Caki2 (cell line): ENCODE results near the gene GAL3ST2. TPM values are rescaled to one million over a fixed set of nuclear protein-coding genes. Genes with fewer than 3 reads are reported as not detected.
"Not testable (repeated sequence)": the region's sequence is repeated elsewhere in the genome, so short reads cannot be mapped to it uniquely, and the experiment has no call there.

Experiments used
- DNase-seq: peaks from one replicate; pipeline ENCODE4 v3.0.0-alpha.2; 2015; ENCODE audit warnings: low read depth
- in situ Hi-C: cut with HindIII; loops from 2 replicates; pipeline ENCODE4 v1.10.0; 2016; ENCODE audit warnings: low sequenced_read_pairs, low pct_unique_long_range_greater_than_20kb, mixed read lengths
- total RNA-seq: library from RNA; depleted of rRNA; stranded (reverse); fragments of >200 nt; shearing (Covaris generic); gene quantifications from 2 replicates; pipeline ENCODE4 v1.2.3, GENCODE V29; 2014; ENCODE audit warnings: low replicate concordance; rRNA removed

GAL3ST2 gene
- not detected in 2 replicates for total RNA-seq

DNA sequence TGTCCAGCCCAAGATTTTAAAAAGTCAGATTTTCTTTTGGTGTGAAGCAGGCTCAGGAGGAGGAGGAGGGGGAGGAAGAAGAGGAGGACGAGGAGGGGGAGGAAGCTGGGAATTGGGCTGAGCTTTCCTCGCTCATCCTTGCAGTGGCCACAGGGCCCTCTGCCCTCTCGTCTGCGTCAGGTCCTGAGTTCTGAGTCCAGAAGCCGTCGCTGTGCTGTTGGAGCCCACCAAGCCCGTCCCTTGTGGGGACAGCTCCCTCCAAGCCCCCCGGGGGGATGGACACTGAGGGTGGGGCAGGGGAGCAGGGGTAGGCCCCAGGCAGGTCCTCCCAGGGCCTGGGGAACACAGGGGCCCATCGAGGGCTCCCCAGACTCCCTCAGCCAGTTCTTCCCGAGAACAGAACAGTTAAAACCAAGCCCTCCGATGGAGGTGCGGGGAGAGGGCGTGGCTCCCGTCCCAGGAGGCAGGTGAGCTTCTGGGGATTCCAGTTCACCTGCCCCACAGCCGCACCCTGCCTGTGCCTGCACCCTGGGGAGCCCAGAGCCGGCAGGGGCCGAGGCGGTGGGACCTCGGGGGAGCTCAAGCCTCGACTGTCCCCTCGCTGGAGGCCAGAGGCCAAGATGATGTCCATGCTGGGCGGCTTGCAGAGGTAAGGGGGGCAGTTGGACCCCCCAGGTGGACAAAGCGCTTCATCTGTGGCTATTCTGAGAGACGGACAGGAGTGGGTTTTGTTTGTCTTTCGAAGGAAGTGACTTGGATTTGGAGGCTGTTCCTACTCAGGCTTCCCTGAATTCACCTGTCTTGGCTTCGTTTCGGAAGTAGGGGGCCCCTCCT, at the start of gene GAL3ST2:
TSS of gene GAL3ST2 (plus strand) at position 487 of the 834 bp plus-strand sequence. CDS start at position 621, 134 bp downstream.
- in situ Hi-C loops, result no loop called here
- no peak for DNase-seq

DNA sequence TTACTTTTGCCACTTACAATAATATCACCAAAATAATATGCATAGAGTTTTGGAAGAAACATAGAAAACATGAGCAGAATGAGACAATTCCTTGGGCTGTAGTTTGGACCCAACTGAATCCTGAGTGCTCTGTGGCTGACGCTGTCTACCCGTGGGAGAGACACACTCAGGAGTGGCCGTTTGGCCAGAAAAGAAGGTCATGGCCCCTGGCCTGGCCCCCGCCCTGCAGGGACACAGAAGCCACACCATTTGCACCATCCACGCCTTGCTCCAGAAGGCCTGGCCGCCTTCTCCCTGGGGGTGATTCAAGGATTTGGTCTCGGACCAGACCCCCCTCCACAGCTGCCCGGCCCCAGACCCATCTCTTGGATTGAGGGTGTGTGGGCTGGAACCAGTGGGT, 48.6 kb upstream of the GAL3ST2 start:
- DNase-seq, result no peak
- in situ Hi-C loops, result no loop called here

DNA sequence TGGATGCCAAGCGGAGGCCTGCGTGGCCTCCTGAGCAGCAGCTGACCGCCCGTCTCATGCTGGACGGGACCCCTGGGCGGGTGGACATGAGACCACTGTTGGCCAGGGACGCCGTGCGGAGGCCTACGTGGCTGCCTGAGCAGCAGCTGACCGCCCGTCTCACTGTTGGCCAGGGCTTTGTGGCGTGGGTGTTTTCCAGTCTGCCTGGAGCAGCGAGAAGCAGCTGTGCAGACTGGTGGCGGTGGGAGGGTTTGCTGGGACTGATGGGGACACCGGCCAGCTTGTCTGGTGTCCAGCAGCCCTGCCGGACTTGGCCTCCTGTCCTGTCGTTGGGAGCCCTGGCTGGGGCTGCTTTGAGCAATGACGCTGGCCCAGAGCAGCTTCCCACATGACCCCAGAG, 48.0 kb upstream of the GAL3ST2 start:
- in situ Hi-C loops, result no loop called here
- DNase-seq, result no peak

DNA sequence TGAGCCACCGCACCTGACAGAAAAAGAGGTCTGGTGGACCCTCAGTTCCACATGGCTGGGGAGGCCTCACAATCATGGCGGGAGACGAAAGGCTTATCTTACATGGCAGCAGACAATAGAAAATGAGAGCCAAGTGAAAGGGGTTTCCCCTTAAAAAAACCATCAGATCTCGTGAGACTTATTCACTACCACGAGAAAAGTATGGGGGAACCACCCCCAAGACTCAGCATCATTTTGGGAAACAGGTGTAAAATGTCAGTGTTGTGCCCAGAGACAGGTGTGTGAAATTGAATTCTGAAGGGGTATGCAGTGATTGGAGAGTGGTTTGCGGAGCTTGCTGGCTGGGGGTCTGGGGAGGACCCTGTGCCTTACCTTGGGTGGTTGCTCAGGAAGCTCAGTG, 46.8 kb upstream of the GAL3ST2 start:
- in situ Hi-C loops, result no loop called here
- no peak for DNase-seq

GRCh38 chr2:241730671-241731293, 45.8 kb upstream of the GAL3ST2 start:
- in situ Hi-C loops, result no loop called here
- DNase-seq, result no peak

DNA sequence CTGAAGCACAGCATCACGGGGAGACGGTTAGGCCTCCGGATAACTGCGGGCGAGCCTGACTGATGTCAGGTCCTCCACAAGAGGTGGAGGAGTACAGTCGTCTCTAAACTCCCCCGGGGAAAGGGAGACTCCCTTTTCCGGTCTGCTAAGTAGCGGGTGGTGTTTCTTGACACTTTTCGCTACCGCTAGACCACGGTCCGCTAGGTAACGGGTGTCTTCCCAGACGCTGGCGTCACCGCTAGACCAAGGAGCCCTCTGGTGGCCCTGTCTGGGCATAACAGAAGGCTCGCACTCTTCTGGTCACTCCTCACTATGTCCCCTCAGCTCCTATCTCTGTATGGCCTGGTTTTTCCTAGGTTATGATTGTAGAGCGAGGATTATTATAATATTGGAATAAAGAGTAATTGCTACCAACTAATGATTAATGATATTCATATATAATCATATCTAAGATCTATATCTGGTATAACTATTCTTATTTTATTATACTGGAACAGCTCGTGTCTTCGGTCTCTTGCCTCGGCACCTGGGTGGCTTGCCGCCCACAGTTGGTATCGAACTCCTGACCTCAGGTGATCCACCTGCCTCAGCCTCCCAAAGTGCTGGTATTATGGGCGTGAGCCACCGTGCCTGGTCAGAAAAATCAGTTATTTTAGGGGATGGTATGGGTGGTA, 44.0 kb upstream of the GAL3ST2 start:
- peak; percentile 61 for DNase-seq
- in situ Hi-C loops, result not testable (repeated sequence)

DNA sequence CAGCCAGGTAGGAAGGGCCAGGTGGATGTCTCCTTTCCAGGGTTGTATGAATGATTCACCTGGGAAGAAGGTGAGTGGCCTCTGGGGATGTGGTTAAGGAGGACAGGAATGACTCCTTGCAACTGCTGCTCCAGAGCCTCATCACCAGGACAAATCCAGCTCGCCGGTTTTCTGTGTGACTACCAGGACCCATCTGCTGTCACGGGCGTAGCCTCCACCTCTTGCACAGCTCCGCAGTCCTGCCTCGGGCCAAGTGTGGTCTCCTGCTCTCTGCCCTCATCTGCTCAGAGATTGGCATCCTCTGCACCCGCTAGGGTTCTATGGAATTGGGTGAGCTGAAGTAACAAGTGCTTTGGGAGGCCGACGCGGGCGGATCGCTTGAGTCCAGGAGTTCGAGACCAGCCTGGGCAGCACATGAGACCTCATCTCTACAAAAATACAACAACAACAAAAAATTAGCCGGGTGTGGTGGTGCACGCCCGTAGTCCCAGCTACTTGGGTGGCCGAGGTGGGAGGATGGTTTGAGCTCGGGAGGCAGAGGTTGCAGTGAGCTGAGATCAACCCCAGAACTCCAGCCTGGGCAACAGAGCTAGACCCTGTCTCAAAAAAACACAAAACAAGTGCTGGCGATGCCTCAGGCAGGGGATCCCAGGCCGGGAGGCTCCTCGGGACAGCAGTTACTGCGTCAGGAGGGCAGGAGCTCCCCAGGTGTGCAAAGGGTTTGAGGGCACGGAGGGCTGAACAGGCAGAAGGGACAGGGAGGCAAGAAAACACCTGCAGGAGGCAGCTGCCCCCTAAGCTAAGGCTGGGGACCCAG, 43.0 kb upstream of the GAL3ST2 start:
- DNase-seq, result no peak
- in situ Hi-C loops, result no loop called here

- in situ Hi-C loops, result no loop called here
These were observed 42.5 kb upstream of the GAL3ST2 start for GRCh38 chr2:241734208-241734466.

GRCh38 chr2:241734467-241735208, 42.0 kb upstream of the GAL3ST2 start, which contains the start of gene D2HGDH:
D2HGDH (plus strand) TSS chr2:241734630; CDS start chr2:241735225, 595 bp downstream.
- in situ Hi-C loops, result no loop called here
- DNase-seq, result peak; percentile 71

More at GRCh38 chr2:241734208-241734466, 42.5 kb upstream of the GAL3ST2 start:
- DNase-seq, result no peak

GRCh38 chr2:241736111-241736510, 40.5 kb upstream of the GAL3ST2 start:
- DNase-seq, result no peak
- in situ Hi-C loops, result no loop called here

GRCh38 chr2:241738040-241738686, 38.5 kb upstream of the GAL3ST2 start:
- in situ Hi-C loops, result no loop called here
- no peak for DNase-seq

- DNase-seq, result no peak
- in situ Hi-C loops, result no loop called here
These were observed 37.4 kb upstream of the GAL3ST2 start for GRCh38 chr2:241739177-241739576.

DNA sequence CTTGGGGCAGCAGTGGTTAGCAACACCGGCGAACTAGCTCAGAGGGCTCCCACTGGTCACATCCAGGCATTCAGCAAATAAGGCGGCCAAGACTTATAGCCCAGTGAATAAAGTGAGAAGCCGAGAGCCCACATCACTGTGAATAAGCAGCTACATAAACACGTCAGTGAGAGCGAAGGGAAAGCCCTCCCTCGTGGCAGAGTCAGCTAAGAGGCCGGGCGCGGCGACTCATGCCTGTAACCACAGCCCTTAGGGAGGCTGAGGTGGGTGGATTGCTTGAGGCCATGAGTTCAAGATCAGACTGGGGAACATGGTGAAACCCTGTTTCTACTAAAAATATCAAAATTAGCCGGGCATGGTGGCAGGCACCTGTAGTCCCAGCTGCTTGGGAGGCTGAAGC, 37.0 kb upstream of the GAL3ST2 start:
- in situ Hi-C loops, result no loop called here

DNA sequence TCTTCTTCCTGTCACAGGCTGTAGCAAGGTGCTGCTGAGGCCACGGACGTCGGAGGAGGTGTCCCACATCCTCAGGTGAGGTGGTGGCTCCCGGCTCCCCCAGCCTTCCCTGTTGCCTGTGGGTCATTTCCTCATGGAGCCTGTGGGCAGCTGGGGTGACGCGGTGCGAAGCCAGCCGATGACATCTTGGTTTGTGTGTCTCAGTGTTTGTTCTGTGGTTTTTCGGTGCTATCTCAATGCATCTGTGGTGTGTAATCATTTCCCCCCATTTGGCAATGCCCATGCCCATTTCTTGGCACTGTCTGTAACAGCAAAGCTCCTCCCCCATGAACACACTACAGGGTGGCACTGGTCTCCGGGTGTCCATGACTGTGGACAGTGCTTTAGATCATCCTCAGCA, 35.6 kb upstream of the GAL3ST2 start:
- in situ Hi-C loops, result no loop called here
- DNase-seq, result peak; percentile 32

More for the DNA sequence above, 37.0 kb upstream of the GAL3ST2 start:
- DNase-seq, result peak; percentile 6

- no peak for DNase-seq
- in situ Hi-C loops, result no loop called here
These were observed 34.2 kb upstream of the GAL3ST2 start for GRCh38 chr2:241742320-241742939.

GRCh38 chr2:241743008-241743407, 33.6 kb upstream of the GAL3ST2 start:
- in situ Hi-C loops, DNase-seq: not testable (repeated sequence)

DNA sequence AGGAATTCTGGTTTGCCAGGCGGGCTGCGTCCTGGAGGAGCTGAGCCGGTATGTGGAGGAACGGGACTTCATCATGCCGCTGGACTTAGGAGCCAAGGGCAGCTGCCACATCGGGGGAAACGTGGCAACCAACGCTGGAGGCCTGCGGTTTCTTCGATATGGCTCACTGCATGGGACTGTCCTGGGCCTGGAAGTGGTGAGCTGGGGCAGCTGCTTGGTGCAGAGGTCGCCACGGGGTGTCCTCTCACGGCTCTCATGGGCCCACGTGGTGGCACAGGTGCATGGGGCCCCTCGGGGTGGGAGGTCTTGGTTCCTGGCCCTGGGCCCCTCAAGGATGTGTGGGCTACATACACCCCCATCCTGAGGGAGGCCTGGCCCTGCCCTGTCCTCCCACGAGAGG, 33.0 kb upstream of the GAL3ST2 start:
- in situ Hi-C loops, result no loop called here
- DNase-seq, result no peak
